NCI-H1694 treated with DMSO at 0.1 percent for 48 hours (cell line): ENCODE data around the gene CDK16.

ENCODE experiments used
- DNase-seq: peaks from one replicate; lab custom pipeline; 2025; lab: John Stamatoyannopoulos, UW

The CDK16 gene

DNA sequence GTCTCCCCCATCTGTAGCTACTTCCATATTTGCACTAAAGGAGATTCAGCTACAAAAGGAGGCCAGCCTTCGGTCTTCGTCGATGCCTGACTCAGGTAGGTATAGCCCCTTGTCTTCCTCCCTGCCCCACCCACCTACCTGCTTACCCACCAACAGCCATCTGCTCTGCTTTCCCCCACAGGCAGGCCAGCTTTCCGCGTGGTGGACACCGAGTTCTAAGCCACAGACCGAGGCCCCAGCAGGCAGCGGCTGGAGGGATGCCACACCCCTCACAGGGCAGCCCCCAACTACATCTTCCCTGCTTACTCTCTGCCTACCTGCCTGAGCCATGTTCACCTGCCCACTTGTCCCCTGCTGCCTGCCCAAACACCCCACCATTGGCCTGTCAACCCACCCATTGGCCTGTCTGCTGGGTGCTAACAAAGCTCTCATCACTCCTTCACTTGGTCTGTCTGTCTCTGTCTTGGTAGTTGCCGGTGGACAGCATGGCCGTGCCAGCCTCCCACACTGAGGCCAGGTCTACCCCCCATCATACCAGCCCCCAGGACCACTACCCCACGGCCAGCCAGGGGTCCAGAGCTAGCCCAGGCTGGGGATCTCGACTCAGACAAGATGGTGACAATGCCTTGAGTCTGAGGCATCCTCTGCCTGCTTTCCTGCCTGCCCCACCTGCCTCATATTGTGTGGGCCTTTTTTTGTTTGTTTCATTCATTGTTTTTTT, 10.2 kb downstream of the CDK16 start:
- no peak for DNase-seq

DNA sequence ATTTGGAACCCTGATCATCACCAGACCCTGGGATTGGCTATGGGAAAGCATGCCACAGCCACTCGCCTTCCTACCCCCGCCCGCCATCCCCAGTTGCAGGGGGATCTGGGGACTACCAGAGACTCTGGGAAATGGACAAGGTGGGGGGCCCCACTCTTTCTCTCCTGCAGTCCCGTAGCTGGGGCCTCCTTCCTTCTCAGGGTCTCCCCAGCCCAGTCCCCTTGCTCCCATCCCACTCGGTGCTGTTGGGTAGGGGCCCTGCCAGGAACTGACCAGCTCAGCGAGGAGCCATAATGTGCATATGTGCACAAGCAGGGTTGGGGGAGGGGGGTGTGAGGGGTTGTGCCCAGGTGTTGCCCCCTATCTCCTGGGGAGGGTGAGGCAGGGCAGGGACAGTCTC, 10.9 kb downstream of the CDK16 start:
- no peak for DNase-seq

- no peak for DNase-seq
Observed at GRCh38 chrX:47230136-47230868, 11.8 kb downstream of the CDK16 start.

GRCh38 chrX:47231167-47231566, 12.7 kb downstream of the CDK16 start:
- DNase-seq = no peak

DNA sequence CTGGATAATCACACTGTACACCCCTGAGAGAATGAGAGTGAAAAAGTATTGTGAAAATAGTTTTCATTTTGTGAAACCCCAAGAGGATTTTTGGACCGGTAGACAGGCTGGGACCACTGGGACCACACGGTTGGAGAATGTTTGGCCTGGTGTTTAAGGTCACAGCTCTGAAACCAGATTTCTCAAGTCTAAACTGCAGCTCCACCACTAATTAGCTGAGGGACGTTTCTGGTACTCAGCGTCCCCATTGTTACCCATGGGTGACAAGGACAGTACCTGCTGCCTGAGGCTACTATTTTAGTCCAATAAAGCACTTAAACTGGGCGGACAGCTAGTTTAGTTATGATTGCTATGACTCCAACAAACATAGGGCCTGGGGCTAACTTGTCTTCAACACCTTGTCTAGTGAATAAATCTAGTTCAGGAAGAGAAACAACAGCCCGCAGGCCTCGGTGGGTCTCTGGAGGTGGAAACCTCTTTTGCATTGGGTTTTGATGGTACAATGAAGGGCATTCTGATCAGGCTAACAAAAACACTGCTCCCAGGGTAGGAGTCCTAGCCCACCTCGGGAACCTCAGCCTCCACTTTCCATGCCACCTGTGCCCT, 13.8 kb downstream of the CDK16 start:
- DNase-seq = no peak

GRCh38 chrX:47232803-47233332, 14.4 kb downstream of the CDK16 start, which contains the start of gene USP11:
Gene USP11 (plus strand): TSS chrX:47233009. CDS start chrX:47233044, 35 bp downstream.
- peak; percentile 52 for DNase-seq

GRCh38 chrX:47233333-47234113, 15.0 kb downstream of the CDK16 start:
- DNase-seq = peak; percentile 94

- DNase-seq = no peak
Observed at GRCh38 chrX:47234583-47234982, 16.1 kb downstream of the CDK16 start.

DNA sequence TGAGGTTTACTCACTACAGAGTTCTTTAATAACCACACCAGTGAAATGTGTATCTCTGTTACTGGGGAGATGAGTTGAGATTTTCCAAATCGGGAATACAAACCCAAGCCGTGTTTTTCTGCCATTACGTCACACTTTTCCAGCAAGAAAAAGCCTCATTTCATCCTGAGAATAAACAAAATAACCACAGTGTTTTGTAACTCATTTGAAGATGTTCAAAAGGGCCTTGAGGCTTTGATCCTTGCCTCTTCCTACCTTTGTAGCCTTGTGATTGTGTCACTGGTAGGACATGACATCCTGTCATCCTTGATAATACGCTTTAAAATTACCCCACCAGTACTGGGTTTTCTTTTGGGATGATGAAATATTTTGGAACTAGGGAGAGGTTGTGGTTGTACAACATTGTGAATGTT, 17.2 kb downstream of the CDK16 start:
- no peak for DNase-seq

- DNase-seq = no peak
Observed at GRCh38 chrX:47239199-47239598, 20.7 kb downstream of the CDK16 start.

- no peak for DNase-seq
Observed at GRCh38 chrX:47239898-47240545, 21.5 kb downstream of the CDK16 start.

GRCh38 chrX:47240619-47241018, 22.1 kb downstream of the CDK16 start:
- DNase-seq = no peak

DNA sequence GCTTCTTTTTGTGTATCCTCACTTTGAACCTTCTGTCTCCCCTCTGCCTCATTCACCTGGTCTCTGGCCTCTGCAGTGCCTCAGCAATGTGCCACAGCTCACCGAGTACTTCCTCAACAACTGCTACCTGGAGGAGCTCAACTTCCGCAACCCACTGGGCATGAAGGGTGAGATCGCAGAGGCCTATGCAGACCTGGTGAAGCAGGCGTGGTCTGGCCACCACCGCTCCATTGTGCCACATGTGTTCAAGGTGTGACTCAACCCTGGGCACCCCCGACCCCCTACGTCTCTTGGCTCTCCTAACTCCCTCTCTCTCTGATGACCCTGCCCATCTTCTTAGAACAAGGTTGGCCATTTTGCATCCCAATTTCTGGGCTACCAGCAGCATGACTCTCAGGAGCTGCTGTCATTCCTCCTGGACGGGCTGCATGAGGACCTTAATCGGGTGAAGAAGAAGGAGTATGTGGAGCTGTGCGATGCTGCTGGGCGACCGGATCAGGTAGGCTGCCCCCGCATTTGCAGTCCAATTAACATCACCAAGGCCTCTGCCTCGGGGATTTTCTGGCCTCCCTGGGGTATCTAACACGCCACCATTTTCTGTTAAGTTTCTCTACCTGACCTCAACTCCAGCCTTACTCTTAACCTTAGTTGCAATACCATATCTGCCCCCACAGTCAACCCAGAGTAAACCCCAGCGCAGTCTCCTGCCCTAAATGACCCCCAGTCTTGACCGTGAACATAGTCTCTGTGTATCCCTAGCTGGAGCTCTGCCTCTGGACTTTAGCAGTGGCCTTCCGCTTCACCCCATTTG, 22.9 kb downstream of the CDK16 start:
- no peak for DNase-seq

DNA sequence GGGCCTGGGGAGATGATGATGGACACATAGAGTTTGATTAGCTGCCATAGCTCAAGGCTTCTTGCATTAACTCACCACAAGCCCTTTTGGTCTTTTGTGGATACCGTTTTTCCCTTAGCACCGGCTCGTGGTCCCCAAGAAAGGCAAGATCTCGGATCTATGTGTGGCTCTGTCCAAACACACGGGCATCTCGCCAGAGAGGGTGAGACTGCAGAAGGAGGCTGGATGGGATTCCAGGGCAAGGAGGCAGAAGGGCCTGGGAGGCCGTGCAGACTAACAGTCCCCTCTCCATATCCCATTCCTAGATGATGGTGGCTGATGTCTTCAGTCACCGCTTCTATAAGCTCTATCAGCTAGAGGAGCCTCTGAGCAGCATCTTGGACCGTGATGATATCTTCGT, 23.8 kb downstream of the CDK16 start:
- DNase-seq = no peak

DNA sequence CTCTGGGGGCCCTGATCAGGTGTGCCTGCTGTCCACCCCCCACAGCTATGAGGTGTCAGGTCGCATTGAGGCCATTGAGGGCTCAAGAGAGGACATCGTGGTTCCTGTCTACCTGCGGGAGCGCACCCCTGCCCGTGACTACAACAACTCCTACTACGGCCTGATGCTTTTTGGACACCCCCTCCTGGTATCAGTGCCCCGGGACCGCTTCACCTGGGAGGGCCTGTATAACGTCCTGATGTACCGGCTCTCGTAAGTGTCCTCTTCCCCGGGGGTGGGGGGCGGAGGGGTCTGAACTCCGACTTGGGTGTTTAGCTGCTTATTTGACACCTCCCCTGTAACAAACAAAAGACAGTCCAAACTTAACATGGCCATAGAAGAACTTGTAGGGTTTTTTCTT, 24.9 kb downstream of the CDK16 start:
- no peak for DNase-seq

DNA sequence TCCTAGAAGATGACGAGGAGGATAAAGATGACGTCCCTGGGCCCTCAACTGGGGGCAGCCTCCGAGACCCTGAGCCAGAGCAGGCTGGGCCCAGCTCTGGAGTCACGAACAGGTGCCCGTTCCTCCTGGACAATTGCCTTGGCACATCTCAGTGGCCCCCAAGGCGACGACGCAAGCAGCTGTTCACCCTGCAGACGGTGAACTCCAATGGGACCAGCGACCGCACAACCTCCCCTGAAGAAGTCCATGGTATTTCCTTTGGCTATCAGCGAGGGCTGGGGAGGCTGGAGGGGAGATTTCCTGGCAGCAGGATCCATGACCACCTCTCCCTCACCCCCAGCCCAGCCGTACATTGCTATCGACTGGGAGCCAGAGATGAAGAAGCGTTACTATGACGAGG, 26.2 kb downstream of the CDK16 start:
- DNase-seq = no peak

DNA sequence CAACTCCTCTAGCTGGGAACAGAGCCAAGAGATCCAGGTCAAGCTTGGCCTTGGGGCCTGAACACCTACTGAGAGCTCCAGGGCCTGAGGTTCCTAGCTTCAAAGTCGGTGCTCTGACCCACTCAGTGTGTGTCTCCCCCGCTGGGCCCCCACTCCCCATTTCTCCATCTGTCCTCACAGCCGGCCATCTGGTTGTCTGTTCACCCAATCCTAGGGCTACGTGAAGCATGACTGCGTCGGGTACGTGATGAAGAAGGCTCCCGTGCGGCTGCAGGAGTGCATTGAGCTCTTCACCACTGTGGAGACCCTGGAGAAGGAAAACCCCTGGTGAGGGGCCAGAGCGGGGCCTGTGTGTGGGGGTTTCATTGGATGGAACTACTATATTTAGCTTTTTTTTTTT, 26.7 kb downstream of the CDK16 start:
- peak; percentile 30 for DNase-seq

DNA sequence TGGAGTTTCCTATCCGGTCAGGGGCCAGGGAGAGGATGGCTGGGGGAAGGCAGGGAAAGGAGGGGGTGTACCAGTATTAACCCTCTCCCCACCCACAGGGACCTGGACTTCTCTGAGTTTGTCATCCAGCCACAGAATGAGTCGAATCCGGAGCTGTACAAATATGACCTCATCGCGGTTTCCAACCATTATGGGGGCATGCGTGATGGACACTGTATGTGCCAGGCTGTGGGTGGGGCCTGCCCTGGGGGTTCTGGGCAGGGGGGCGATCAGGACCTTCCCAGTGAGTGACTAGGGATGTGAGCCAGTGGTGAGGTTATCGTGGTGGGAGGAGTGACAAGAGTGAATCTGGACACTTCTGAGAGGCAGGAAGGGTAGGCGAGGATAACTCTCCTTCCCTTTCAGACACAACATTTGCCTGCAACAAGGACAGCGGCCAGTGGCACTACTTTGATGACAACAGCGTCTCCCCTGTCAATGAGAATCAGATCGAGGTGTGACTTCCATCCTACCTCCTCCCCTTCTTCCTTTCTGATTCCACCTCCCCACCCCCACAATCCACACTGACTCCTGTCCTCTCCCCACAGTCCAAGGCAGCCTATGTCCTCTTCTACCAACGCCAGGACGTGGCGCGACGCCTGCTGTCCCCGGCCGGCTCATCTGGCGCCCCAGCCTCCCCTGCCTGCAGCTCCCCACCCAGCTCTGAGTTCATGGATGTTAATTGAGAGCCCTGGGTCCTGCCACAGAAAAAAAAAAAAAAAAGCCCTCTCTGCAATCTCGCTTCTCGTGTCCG, 28.9 kb downstream of the CDK16 start:
- no peak for DNase-seq

GRCh38 chrX:47247999-47248320, 29.5 kb downstream of the CDK16 start:
- DNase-seq = no peak

DNA sequence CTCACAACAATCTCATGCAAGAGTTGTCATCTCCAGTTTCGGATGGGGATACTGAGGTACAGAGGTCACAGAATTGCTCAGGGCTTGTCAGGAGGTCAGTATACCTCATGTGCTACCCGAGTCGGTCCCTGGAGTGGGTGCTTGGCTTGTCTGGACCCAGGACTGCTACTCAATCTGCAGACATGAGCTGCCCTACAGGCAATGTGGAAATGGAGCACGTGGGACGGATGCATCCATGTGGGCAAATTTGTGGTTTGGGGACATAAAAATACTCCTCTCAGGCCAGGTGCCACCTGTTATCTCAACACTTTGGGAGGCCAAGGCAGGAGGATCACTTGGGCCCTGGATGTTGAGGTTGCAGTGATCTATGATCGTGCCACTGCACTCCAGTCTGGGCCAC, 30.1 kb downstream of the CDK16 start:
- DNase-seq = no peak
